ENCODE data around the gene RAB11FIP3. TPM values are rescaled to one million over a fixed set of nuclear protein-coding genes. Genes with fewer than 3 reads are reported as not detected.
"Not testable (repeated sequence)": the region's sequence is repeated elsewhere in the genome, so short reads cannot be mapped to it uniquely, and the experiment has no call there.

Gene RAB11FIP3
- 60.2 and 65.2 TPM in 2 replicates for total RNA-seq
- long read RNA-seq, partial matches to known transcripts = 0 of 9 reads
- long read RNA-seq, other reads (novel, unspliced or antisense) = 9 of 9 reads

DNA sequence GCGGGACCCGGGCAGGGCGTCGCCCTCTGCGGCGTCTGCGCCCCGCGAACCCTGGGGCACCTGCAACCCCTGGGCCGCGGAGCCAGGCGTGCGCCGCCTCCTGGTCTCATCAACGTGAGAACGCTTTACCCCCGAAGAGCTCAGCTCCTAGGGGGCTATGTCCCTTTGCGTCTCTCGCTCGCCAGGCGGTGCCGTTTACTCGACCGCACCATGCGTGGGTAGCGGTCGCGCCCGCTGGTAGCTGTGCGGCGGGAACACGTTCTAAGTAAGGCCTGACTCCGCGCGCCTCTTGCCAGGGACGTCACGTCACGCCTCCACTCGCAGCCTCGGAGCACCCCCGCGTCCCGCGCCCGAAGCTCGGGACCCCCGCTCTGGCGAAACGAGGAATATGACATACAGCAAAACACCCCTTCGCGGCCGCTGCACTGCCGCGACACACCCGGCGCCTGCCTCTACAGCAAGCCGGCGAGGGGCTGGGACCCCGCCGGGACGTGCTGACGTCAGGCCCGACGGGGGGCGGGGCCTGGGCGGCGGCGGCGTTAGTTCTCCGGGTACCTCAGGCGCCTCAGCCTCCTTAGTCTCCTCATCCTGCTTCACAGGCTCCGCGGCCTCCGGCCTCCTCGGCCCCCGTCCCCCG lies at the start of gene RAB11FIP3:
Gene RAB11FIP3, plus strand, starts transcription at position 568 of the 637 bp plus-strand sequence. CDS start 358 bp downstream, outside the sequence.
- TF ChIP-seq CTCF (IDR thresholded peaks at IDR 0.05) = no peak
- H3K4me3 Mint-ChIP-seq (ENCODE audit: unreplicated experiment) = peak within 1 kb of the TSS; percentile 80
- H3K36me3 Mint-ChIP-seq (ENCODE audit: unreplicated experiment) = peaks cover 7% of the 10 kb centered on the region
- H3K9me3 Mint-ChIP-seq (ENCODE audit: unreplicated experiment) = no peaks in the 10 kb centered on the region
- H3K27ac Mint-ChIP-seq (ENCODE audit: unreplicated experiment) = peak within 1 kb of the TSS; percentile 93
- peaks cover 44% of the 10 kb centered on the region for H3K4me1 Mint-ChIP-seq (ENCODE audit: unreplicated experiment)
- no peaks in the 10 kb centered on the region for H3K27me3 Mint-ChIP-seq (ENCODE audit: unreplicated experiment)
- DNase-seq (ENCODE audit: extremely low spot score, unreplicated experiment) = peak; percentile 92

GRCh38 chr16:375927-376816 lies 49.3 kb upstream of the RAB11FIP3 start:
- H3K27me3 Mint-ChIP-seq (ENCODE audit: unreplicated experiment) = no peaks in the 10 kb centered on the region
- H3K4me3 Mint-ChIP-seq (ENCODE audit: unreplicated experiment) = no peak overlapping the region
- no peak for TF ChIP-seq CTCF (IDR thresholded peaks at IDR 0.05)
- H3K4me1 Mint-ChIP-seq (ENCODE audit: unreplicated experiment) = peaks cover 7% of the 10 kb centered on the region
- no peaks in the 10 kb centered on the region for H3K9me3 Mint-ChIP-seq (ENCODE audit: unreplicated experiment)
- no peak for DNase-seq (ENCODE audit: extremely low spot score, unreplicated experiment)
- peaks cover 3% of the 10 kb centered on the region for H3K36me3 Mint-ChIP-seq (ENCODE audit: unreplicated experiment)
- no peak overlapping the region for H3K27ac Mint-ChIP-seq (ENCODE audit: unreplicated experiment)

DNA sequence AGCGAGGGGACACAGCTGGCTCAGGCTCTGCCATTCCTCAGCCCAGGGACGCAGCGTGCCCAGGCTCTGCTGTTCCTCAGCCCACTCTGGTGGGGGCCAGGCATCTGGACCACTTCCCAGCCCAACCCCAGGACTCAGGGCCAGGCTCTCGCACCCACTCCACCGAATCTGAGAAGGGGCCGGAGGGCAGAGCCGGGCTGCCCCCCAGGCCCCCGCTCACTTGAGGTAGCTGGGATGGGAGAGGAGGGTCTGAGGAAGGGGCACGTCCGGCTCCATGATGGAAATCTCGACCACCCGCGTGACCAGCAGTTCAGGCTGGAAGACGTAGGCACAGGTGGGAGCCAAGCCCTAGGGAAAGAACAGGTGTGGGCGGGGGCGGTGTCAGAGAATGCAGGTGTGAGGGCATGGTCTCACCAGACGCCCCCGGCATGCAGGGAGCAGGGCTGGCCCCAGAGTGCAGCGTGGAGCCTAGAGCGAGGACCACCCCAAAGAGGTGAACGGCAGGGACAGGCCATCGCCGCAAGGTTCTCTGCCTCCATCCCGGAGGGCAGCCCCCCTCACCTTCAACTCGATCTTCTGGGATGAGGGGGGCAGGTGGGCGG lies 48.5 kb upstream of the RAB11FIP3 start:
- H3K27me3 Mint-ChIP-seq (ENCODE audit: unreplicated experiment) = no peaks in the 10 kb centered on the region
- no peak overlapping the region for H3K4me3 Mint-ChIP-seq (ENCODE audit: unreplicated experiment)
- TF ChIP-seq CTCF (IDR thresholded peaks at IDR 0.05) = no peak
- H3K4me1 Mint-ChIP-seq (ENCODE audit: unreplicated experiment) = peaks cover 7% of the 10 kb centered on the region
- H3K9me3 Mint-ChIP-seq (ENCODE audit: unreplicated experiment) = no peaks in the 10 kb centered on the region
- H3K36me3 Mint-ChIP-seq (ENCODE audit: unreplicated experiment) = peaks cover 3% of the 10 kb centered on the region
- H3K27ac Mint-ChIP-seq (ENCODE audit: unreplicated experiment) = no peak overlapping the region
- DNase-seq (ENCODE audit: extremely low spot score, unreplicated experiment) = no peak

- no peak for DNase-seq (ENCODE audit: extremely low spot score, unreplicated experiment)
- H3K4me1 Mint-ChIP-seq (ENCODE audit: unreplicated experiment) = peaks cover 10% of the 10 kb centered on the region
- H3K27ac Mint-ChIP-seq (ENCODE audit: unreplicated experiment) = no peak overlapping the region
- no peak for TF ChIP-seq CTCF (IDR thresholded peaks at IDR 0.05)
- no peaks in the 10 kb centered on the region for H3K9me3 Mint-ChIP-seq (ENCODE audit: unreplicated experiment)
- no peak overlapping the region for H3K4me3 Mint-ChIP-seq (ENCODE audit: unreplicated experiment)
- peaks cover 3% of the 10 kb centered on the region for H3K36me3 Mint-ChIP-seq (ENCODE audit: unreplicated experiment)
- H3K27me3 Mint-ChIP-seq (ENCODE audit: unreplicated experiment) = no peaks in the 10 kb centered on the region
Observed at GRCh38 chr16:377419-377951, 48.0 kb upstream of the RAB11FIP3 start.

DNA sequence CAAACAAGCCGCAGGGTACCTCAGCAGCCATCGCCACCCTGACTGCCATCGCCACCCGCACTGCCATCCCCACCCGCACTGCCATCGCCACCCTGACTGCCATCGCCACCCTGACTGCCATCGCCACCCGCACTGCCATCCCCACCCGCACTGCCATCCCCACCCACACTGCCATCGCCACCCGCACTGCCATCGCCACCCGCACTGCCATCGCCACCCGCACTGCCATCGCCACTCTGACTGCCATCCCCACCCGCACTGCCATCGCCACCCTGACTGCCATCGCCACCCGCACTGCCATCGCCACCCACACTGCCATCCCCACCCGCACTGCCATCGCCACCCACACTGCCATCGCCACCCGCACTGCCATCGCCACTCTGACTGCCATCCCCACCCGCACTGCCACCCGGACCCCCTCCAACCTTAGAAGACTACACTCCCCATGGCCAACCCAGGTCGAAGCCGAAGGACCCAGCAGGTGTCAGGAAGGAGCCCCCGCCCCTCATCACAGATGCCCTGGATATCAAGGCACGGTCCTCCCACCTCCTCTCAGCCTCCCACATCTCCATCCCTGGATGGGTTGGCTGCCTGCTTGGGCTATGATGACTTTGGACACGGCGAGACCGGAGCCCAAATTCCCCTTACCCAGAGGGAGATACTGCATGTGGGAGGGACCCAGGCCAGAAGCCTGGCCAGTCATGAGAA lies 47.2 kb upstream of the RAB11FIP3 start:
- H3K9me3 Mint-ChIP-seq (ENCODE audit: unreplicated experiment); H3K36me3 Mint-ChIP-seq (ENCODE audit: unreplicated experiment); DNase-seq (ENCODE audit: extremely low spot score, unreplicated experiment); H3K27me3 Mint-ChIP-seq (ENCODE audit: unreplicated experiment); H3K4me3 Mint-ChIP-seq (ENCODE audit: unreplicated experiment); H3K27ac Mint-ChIP-seq (ENCODE audit: unreplicated experiment): not testable (repeated sequence)
- H3K4me1 Mint-ChIP-seq (ENCODE audit: unreplicated experiment) = peaks cover 16% of the 10 kb centered on the region
